PC-9 (cell line): ENCODE measurements around the gene DHFR. TPM values are rescaled to one million over a fixed set of nuclear protein-coding genes. Genes with fewer than 3 reads are reported as not detected.

Source experiments
- BruUV-seq: library from RNA; stranded (reverse); fragments of 400-500 nt; replicated peaks from 2 replicates; lab custom pipeline; 2021; lab: Mats Ljungman, UMichigan
- CTCF ChIA-PET: fragments of 300-600 bp; sonication (Branson Sonifier 250); formaldehyde crosslinking; loops from one replicate; lab custom pipeline; 2022; ENCODE audit warnings: antibody characterized with exemption; lab: Charles Lee
- POLR2A ChIA-PET: fragments of 300-600 bp; sonication (Branson Sonifier 250); formaldehyde crosslinking; loops from one replicate; lab custom pipeline; 2022; ENCODE audit warnings: antibody characterized with exemption; ENCODE audit not compliant: unreplicated experiment; lab: Charles Lee
- DNase-seq, 2 experiments: peaks; one replicate each; pipeline versions ENCODE4 v3.0.0 to v3.0.0-alpha.2; 2015 to 2022; ENCODE audit warnings: mixed read lengths in 1 of 2
- H2AFZ ChIP-seq: fragments of 200-600 bp; sonication (generic); 2 replicates; pipeline ENCODE4 v1.8.1; 2017; ENCODE audit warnings: antibody characterized with exemption
- H3F3A ChIP-seq: fragments of 200-600 bp; sonication (generic); 2 replicates; pipeline ENCODE4 v1.8.1; 2017; ENCODE audit warnings: antibody characterized with exemption, mild to moderate bottlenecking, low read depth; ENCODE audit not compliant: insufficient read depth
- H3K27ac ChIP-seq: fragments of 200-600 bp; sonication (generic); 2 replicates; pipeline ENCODE4 v1.6.1; 2016; ENCODE audit warnings: mixed run types
- H3K27me3 ChIP-seq: fragments of 200-600 bp; sonication (generic); 2 replicates; pipeline ENCODE4 v1.6.1; 2016; ENCODE audit warnings: low read depth, mixed run types; ENCODE audit not compliant: insufficient read depth
- H3K36me3 ChIP-seq: fragments of 200-600 bp; sonication (generic); 2 replicates; pipeline ENCODE4 v1.6.1; 2016; ENCODE audit warnings: low read depth, mixed run types
- H3K4me1 ChIP-seq: fragments of 200-600 bp; sonication (generic); replicated peaks from 2 replicates; pipeline ENCODE4 v1.6.1; 2016; ENCODE audit warnings: mixed run types; ENCODE audit not compliant: insufficient read depth
- H3K4me2 ChIP-seq: fragments of 200-600 bp; sonication (generic); 2 replicates; pipeline ENCODE4 v1.6.1; 2017; ENCODE audit warnings: mixed run types
- H3K4me3 ChIP-seq: fragments of 200-600 bp; sonication (generic); 2 replicates; pipeline ENCODE4 v1.6.1; 2016; ENCODE audit warnings: mixed run types
- H3K79me2 ChIP-seq: fragments of 200-600 bp; sonication (generic); 2 replicates; pipeline ENCODE4 v1.6.1; 2017; ENCODE audit warnings: low read depth, mixed run types
- H3K9me2 ChIP-seq: fragments of 200-600 bp; sonication (generic); 2 replicates; pipeline ENCODE4 v1.8.1; 2017; ENCODE audit warnings: mild to moderate bottlenecking; ENCODE audit not compliant: insufficient read depth
- H3K9me3 ChIP-seq: fragments of 200-600 bp; sonication (generic); 2 replicates; pipeline ENCODE4 v1.8.1; 2016; ENCODE audit warnings: low read depth; ENCODE audit not compliant: insufficient read depth
- H4K20me1 ChIP-seq: fragments of 200-600 bp; sonication (generic); 2 replicates; pipeline ENCODE4 v1.8.1; 2017; ENCODE audit not compliant: insufficient read depth
- CTCF ChIP-seq: fragments of 200-600 bp; sonication (generic); conservative IDR thresholded peaks from 2 replicates; pipeline ENCODE4 v1.6.1; 2017; ENCODE audit warnings: mixed run types, antibody characterized with exemption, mild to moderate bottlenecking, moderate library complexity
- EZH2 ChIP-seq: fragments of 200-600 bp; sonication (generic); IDR thresholded peaks from 2 replicates; pipeline ENCODE4 v1.8.0; 2017; ENCODE audit warnings: antibody characterized with exemption, low read depth
- intact Hi-C: fragments of 100-400 bp; cut with micrococcal nuclease; formaldehyde crosslinking; loops from one replicate; pipeline ENCODE4 v1.10.0; 2022; ENCODE audit not compliant: unreplicated experiment
- total RNA-seq: library from RNA; stranded (reverse); gene quantifications from 2 replicates; pipeline ENCODE4 v1.2.3, GENCODE V29; 2021

DHFR gene
- total RNA-seq, 1 experiment from 2014 or later, result 45.3 TPM

- Histone ChIP-seq H3K27ac (no peak overlapping the region), H4K20me1 (peaks cover 10% of the 10 kb centered on the region), H3F3A (no peaks in the 10 kb centered on the region), H2AFZ (peak overlapping the region; percentile 80), H3K27me3 (no peaks in the 10 kb centered on the region), H3K9me3 (no peaks in the 10 kb centered on the region), H3K79me2 (peaks cover 30% of the 10 kb centered on the region), H3K4me2 (peak overlapping the region; percentile 88), H3K4me3 (peak overlapping the region; percentile 94), H3K36me3 (peaks cover 11% of the 10 kb centered on the region), H3K4me1 (peaks cover 17% of the 10 kb centered on the region), H3K9me2 (no peaks in the 10 kb centered on the region)
- TSS peak; percentile 85 for BruUV-seq
- DNase-seq, result no peak
- no peak for TF ChIP-seq EZH2
- intact Hi-C loops, result no loop called here
- POLR2A ChIA-PET, result interaction anchor here (0.6 to 0.9 kb wide), 2 partner anchors 173 to 1113 kb away, joined by 4 read pairs; no protein-coding TSS in a partner anchor
- CTCF ChIA-PET, result interaction anchor here (0.7 kb wide), 1 partner anchor 866 kb away, joined by 14 read pairs; no protein-coding TSS in a partner anchor
Measured at GRCh38 chr5:80654054-80654390, 761 bp downstream of the DHFR start.

GRCh38 chr5:80653502-80653901 is 1.3 kb downstream of the DHFR start:
- Histone ChIP-seq H3K27ac (no peak overlapping the region), H3F3A (no peaks in the 10 kb centered on the region), H2AFZ (no peak overlapping the region), H3K36me3 (peaks cover 11% of the 10 kb centered on the region), H3K27me3 (no peaks in the 10 kb centered on the region), H3K4me2 (peak overlapping the region; percentile 88), H3K4me3 (peak overlapping the region; percentile 94), H3K4me1 (peaks cover 17% of the 10 kb centered on the region), H4K20me1 (peaks cover 10% of the 10 kb centered on the region), H3K9me2 (no peaks in the 10 kb centered on the region), H3K9me3 (no peaks in the 10 kb centered on the region), H3K79me2 (peaks cover 30% of the 10 kb centered on the region)
- POLR2A ChIA-PET, result interaction anchor here (0.6 kb wide), 1 partner anchor 1112 kb away, joined by 4 read pairs; no protein-coding TSS in a partner anchor
- intact Hi-C loops, result no loop called here
- no peak for DNase-seq
- no peak for TF ChIP-seq EZH2
- CTCF ChIA-PET, result no interaction called here
- no TSS peak for BruUV-seq

GRCh38 chr5:80646926-80647325 is 7.9 kb downstream of the DHFR start:
- H3K9me2 ChIP-seq, result no peaks in the 10 kb centered on the region
- BruUV-seq, result no TSS peak
- no peaks in the 10 kb centered on the region for H3K79me2 ChIP-seq
- no peaks in the 10 kb centered on the region for H3K27me3 ChIP-seq
- H3K4me3 ChIP-seq, result no peak overlapping the region
- CTCF ChIA-PET, result no interaction called here
- H3K9me3 ChIP-seq, result no peaks in the 10 kb centered on the region
- no peak overlapping the region for H3K4me2 ChIP-seq
- H3K27ac ChIP-seq, result no peak overlapping the region
- POLR2A ChIA-PET, result interaction anchor here (0.6 kb wide), 1 partner anchor 979 kb away, joined by 5 read pairs; no protein-coding TSS in a partner anchor
- H3K36me3 ChIP-seq, result peaks cover 15% of the 10 kb centered on the region; the same call in 1 of the 2 replicates
- 0 out of 2 replicates have a peak, but pooled peaks cover 4% of the 10 kb centered on the region for H3F3A ChIP-seq
- DNase-seq, result no peak
- intact Hi-C loops, result no loop called here
- no peaks in the 10 kb centered on the region for H4K20me1 ChIP-seq
- TF ChIP-seq CTCF (no peak), EZH2 (no peak)
- H3K4me1 ChIP-seq, result no peaks in the 10 kb centered on the region
- H2AFZ ChIP-seq, result no peak overlapping the region

GRCh38 chr5:80644900-80645299 is 9.9 kb downstream of the DHFR start:
- no peak for TF ChIP-seq EZH2
- TF ChIP-seq CTCF, result no peak
- Histone ChIP-seq H3K79me2 (no peaks in the 10 kb centered on the region), H2AFZ (no peak overlapping the region), H3K27me3 (no peaks in the 10 kb centered on the region), H3K9me2 (no peaks in the 10 kb centered on the region), H3K9me3 (no peaks in the 10 kb centered on the region), H3K4me1 (no peaks in the 10 kb centered on the region), H4K20me1 (no peaks in the 10 kb centered on the region), H3F3A (0 out of 2 replicates have a peak, but pooled peaks cover 6% of the 10 kb centered on the region), H3K27ac (no peak overlapping the region), H3K4me2 (no peak overlapping the region), H3K36me3 (peaks cover 27% of the 10 kb centered on the region), H3K4me3 (no peak overlapping the region)
- BruUV-seq, result no TSS peak
- intact Hi-C loops, result no loop called here
- no peak for DNase-seq
- CTCF ChIA-PET, result no interaction called here
- POLR2A ChIA-PET, result interaction anchor here (0.6 kb wide), 1 partner anchor 1675 kb away, joined by 5 read pairs; no protein-coding TSS in a partner anchor
